Stimulated activated effector memory CD8-positive, alpha-beta T cell treated with anti-CD3 and anti-CD28 coated beads, Interleukin-12 subunit alpha, Interleukin-12 subunit beta, amount 100 ng/mL, for 72 hours (primary cell): ENCODE data around the gene NDUFB4.

ENCODE experiments used
- ATAC-seq: fragments of 150-1000 bp; cut with Tn5 transposase; 2 replicates; pipeline ENCODE4 v1.10.0; 2021
- DNase-seq, 2 donors: peaks; one replicate each; pipeline ENCODE4 v3.0.0; 2021 to 2022; ENCODE audit warnings: low spot score in 2 of 2
- H3K27ac Mint-ChIP-seq: one replicate; pipeline ENCODE4 v1.8.0; 2022; ENCODE audit warnings: mild to moderate bottlenecking, mixed read lengths
- H3K36me3 Mint-ChIP-seq: one replicate; pipeline ENCODE4 v1.8.0; 2022; ENCODE audit warnings: mild to moderate bottlenecking, mixed read lengths
- H3K4me1 Mint-ChIP-seq: one replicate; pipeline ENCODE4 v1.8.0; 2022; ENCODE audit warnings: mixed read lengths
- H3K4me3 Mint-ChIP-seq: one replicate; pipeline ENCODE4 v1.8.0; 2022; ENCODE audit warnings: mild to moderate bottlenecking, mixed read lengths
- H3K9me3 Mint-ChIP-seq: one replicate; pipeline ENCODE4 v1.8.0; 2022; ENCODE audit warnings: mixed read lengths

NDUFB4 gene

DNA sequence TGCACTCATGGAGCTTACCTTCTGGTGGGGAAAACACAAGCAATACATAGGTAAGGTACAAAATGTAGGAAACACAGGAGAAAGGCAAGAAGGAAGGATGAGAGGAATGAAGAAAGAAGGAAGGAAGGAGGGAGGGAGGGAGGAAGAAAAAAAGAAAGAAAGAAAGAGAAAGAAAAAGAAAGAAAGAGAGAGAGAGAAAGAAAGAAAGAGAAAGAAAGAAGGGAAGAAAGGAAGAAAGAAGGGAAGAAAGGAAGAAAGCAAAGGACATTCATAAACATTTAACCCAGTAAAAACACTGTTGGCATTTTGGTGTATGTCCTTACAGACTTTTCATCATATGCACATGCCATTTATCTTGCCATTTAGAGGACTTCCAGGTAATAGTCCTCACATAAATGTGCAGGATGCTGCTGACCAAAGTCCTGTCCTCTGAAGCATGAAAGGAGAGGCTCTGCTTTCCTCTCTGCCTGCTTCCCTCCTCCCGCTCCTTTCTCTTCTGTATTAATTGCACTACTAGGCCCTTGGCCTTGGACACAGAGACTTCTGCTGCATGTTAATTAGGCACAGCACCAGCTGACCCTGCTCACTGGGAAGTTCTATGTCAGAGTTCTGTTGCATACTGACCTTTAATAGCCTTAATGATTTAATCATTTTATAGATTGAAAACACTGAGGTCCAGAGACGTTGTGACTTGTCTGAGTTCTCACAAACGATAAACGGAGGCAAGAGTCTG is 29.7 kb upstream of the NDUFB4 start:
- H3K4me3 Mint-ChIP-seq, result no peak overlapping the region
- ATAC-seq (no peak), DNase-seq (no peak)
- H3K4me1 Mint-ChIP-seq, result no peaks in the 10 kb centered on the region
- no peaks in the 10 kb centered on the region for H3K9me3 Mint-ChIP-seq
- H3K36me3 Mint-ChIP-seq, result no peaks in the 10 kb centered on the region
- H3K27ac Mint-ChIP-seq, result no peak overlapping the region

DNA sequence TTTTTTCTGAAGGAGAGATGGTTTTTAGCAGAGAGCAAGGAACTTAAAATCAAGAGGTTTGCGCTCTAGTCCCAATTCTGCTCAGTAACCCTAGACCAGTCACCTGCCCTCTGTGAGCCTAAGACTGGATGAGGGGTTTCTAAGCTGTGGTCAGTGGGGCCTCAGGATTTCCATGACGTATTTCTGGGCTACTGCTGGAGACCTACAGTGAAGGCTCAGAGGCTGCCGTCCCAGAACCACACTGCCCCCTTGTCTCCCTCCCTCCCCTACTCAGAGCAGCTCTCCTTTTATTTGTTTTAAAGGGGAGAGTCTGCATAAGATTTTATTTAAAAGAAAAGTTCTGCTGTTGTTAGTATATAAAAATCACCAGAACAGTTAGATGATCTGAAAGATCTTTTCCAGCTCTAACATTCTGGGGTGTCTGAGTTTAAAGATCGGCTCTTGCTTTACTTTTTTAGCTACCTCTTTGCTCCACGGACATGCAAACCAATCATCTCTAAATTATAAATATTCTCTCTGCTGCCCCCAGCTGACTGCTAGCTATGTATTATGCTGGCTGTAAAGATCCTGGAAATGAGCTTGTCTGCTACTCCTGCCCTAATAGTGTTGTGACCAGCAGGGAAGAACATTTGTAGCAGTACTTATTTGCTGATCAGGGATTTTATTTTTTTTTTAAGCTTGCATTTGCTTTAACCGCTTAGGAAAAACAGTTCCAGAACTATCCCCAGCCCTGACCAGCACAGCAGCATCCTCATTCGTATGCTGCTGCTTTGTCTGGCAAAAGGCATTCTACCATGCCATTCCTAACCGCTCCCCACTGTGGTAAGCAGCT is 28.6 kb upstream of the NDUFB4 start:
- DNase-seq, result no peak
- ATAC-seq, result peak; percentile 46

DNA sequence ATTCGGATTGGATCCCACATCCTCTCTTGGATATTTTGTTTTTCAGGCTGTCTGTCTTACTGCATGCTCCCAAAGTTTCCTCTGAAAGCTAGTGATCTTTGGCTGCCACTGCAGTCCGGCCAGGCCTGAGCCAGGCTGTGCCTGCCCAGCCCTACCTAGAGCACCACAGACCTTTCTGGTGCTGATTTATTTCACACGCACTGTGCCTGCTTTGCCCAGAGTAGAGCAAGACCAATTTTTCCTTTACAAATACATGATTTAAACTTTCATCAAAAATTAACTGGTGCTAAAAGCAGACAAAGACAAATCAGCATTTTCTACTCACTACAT is 28.0 kb upstream of the NDUFB4 start:
- H3K4me3 Mint-ChIP-seq, result no peak overlapping the region
- DNase-seq, result no peak
- no peaks in the 10 kb centered on the region for H3K9me3 Mint-ChIP-seq

More for the DNA sequence above, 28.6 kb upstream of the NDUFB4 start:
- H3K4me1 Mint-ChIP-seq, result no peaks in the 10 kb centered on the region
- H3K4me3 Mint-ChIP-seq, result no peak overlapping the region
- no peak overlapping the region for H3K27ac Mint-ChIP-seq
- H3K9me3 Mint-ChIP-seq, result no peaks in the 10 kb centered on the region
- H3K36me3 Mint-ChIP-seq, result no peaks in the 10 kb centered on the region

DNA sequence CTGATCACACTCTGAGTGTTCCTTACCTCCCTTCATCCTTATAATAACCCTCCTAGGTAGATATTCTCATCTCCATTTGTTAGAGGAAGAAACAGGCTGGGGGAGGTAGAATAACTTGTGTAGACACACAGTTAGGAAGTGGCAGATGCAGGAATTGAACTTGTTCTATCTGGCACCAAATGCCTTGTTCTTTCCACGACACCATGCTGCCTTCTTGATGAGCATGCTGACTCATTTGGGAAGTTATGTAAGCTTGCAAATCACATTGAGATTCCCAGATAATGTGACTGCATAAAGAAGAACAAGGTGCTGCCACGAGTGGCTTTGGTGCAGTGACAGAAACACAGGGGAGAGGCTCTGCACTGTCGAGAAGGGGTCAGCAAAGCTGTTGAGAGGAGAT is 27.5 kb upstream of the NDUFB4 start:
- Mint-ChIP-seq H3K36me3 (no peaks in the 10 kb centered on the region), H3K27ac (no peak overlapping the region), H3K4me1 (no peaks in the 10 kb centered on the region), H3K9me3 (no peaks in the 10 kb centered on the region), H3K4me3 (no peak overlapping the region)
- DNase-seq (no peak), ATAC-seq (no peak)

More for the DNA sequence above, 28.0 kb upstream of the NDUFB4 start:
- no peaks in the 10 kb centered on the region for H3K4me1 Mint-ChIP-seq
- no peaks in the 10 kb centered on the region for H3K36me3 Mint-ChIP-seq
- no peak overlapping the region for H3K27ac Mint-ChIP-seq
- ATAC-seq, result no peak

DNA sequence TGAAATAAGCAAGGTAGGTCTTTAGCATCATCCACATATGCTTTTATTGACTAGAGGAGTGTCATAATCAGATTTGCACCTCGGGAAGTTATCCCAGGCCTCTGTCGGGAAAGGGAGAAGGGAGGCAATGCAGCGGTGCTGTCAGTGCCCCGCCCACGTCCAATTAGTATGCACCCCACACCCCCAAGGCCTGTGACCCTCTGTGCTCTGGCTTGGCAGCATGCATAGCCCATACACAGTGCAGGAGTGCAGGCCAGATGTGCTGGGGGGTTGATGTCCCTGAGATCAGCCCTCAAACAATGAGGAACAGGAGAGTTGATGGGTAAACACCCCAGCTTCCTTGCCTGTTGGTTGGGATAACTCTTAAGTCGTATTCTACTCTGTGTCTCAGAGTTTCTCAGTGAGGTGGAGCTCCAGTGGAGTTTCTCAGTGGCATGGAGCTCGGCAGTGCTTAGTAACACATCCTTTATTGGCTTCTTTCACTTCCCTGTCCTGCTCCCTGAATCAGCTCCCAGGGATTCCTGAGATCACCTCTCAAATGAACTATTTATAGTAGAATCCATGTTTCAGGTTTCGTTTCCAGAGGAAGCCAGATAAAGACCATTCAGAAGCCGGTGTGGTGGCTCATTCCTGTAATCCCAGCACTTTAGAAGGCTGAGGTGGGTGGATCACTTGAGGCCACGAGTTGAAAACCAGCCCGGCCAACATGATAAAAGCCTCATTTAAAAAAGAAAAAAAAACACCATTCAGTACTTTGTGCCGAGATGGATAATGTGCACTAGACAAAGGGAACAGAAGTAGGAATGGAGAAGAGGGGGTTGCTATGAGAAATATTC is 26.7 kb upstream of the NDUFB4 start:
- H3K4me3 Mint-ChIP-seq, result no peak overlapping the region
- H3K36me3 Mint-ChIP-seq, result no peaks in the 10 kb centered on the region
- no peak overlapping the region for H3K27ac Mint-ChIP-seq
- no peak for DNase-seq
- H3K9me3 Mint-ChIP-seq, result no peaks in the 10 kb centered on the region
- ATAC-seq, result no peak
- no peaks in the 10 kb centered on the region for H3K4me1 Mint-ChIP-seq

DNA sequence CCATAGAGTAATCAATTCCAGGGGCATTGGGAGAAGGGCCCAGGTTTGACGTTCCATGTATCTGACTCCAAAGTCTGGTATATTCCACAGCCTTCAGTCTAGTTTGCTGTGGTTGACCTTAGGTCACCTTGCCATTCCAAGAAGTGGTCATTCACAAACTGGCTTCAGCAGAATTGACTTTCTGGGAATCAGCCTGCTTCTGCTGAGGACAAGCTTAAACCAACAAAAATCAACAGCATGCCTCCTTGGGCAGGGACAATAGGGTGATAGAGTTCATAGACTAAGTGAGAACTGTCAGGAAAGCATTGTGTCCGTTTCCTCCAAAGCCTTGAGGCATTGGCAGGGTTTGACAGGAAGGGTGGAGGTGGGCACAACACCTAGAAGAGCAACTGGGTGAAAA is 24.1 kb upstream of the NDUFB4 start:
- H3K36me3 Mint-ChIP-seq, result no peaks in the 10 kb centered on the region

DNA sequence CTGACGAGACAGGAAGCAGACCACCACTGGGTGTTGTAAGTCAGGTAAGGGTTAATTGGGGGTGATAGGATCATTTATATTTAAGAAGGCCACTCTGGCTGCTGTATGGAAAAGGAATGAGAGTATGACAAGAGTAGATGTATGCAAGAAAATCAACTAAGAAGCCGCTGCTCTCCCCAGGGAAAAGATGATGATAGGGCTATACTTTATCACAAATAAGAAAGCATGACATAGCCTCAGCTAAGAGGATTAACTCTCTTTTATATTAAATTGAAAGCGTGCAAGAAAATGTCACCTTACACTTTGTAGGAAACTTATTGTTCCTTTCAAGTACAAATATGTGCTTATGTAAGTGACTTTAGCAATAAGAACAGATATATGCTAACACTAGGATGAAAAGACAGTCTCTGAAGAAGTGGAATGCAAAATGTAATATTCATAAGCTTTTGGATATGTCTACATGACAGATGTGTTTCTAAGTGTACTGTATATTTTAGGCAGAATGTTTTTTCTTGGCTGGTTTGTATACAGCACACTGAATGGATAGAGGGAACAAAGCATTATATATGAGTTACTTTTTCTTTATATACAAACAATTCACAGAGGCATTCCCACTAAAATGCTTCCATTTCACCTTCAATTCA is 8.7 kb upstream of the NDUFB4 start:
- Mint-ChIP-seq H3K4me1 (no peaks in the 10 kb centered on the region), H3K9me3 (no peaks in the 10 kb centered on the region), H3K4me3 (no peak overlapping the region), H3K36me3 (no peaks in the 10 kb centered on the region), H3K27ac (no peak overlapping the region)
- DNase-seq (no peak), ATAC-seq (no peak)

More for the DNA sequence above, 24.1 kb upstream of the NDUFB4 start:
- no peak for DNase-seq
- H3K9me3 Mint-ChIP-seq, result no peaks in the 10 kb centered on the region
- H3K4me3 Mint-ChIP-seq, result no peak overlapping the region
- no peak for ATAC-seq
- H3K27ac Mint-ChIP-seq, result no peak overlapping the region
- H3K4me1 Mint-ChIP-seq, result no peaks in the 10 kb centered on the region

DNA sequence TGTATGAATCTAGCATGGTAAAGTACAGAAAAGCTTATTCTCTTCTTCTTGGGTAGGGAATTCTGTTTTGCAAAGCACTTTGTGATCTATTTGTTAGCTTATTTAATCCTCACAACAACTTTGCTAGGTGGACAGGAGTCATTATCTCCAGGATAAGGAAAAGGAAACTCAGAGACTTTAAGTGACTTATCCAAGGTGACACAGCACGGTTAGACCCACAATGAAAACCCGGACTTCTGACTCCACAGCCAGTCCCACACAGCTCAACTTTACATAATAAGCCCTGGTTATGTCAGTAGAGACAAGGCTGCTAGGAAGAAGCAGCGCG is 384 bp upstream of the NDUFB4 start:
- H3K4me1 Mint-ChIP-seq, result peaks cover 7% of the 10 kb centered on the region
- no peaks in the 10 kb centered on the region for H3K9me3 Mint-ChIP-seq
- no peak for DNase-seq
- peaks cover 12% of the 10 kb centered on the region for H3K36me3 Mint-ChIP-seq
- H3K27ac Mint-ChIP-seq, result no peak overlapping the region
- ATAC-seq, result no peak
- no peak overlapping the region for H3K4me3 Mint-ChIP-seq

DNA sequence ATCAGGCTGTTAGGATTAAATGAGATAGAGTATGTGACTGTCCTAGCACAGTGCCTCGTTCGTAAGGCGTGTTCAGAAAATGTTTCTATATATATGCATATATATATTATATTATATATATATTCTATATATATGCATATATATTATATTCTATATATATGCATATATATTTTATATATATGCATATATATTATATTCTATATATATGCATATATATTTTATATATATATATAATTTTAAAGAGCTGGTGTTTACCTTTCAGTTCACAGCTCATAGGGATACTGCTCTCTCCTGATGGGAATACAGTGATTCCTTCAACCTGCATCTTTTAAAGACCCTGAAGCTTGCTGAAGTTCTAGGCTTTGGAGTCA is 702 bp downstream of the NDUFB4 start:
- DNase-seq, result no peak
- no peak for ATAC-seq
- H3K4me3 Mint-ChIP-seq, result no peak overlapping the region
- H3K4me1 Mint-ChIP-seq, result peaks cover 7% of the 10 kb centered on the region
- peaks cover 12% of the 10 kb centered on the region for H3K36me3 Mint-ChIP-seq
- H3K9me3 Mint-ChIP-seq, result no peaks in the 10 kb centered on the region
- H3K27ac Mint-ChIP-seq, result no peak overlapping the region

DNA sequence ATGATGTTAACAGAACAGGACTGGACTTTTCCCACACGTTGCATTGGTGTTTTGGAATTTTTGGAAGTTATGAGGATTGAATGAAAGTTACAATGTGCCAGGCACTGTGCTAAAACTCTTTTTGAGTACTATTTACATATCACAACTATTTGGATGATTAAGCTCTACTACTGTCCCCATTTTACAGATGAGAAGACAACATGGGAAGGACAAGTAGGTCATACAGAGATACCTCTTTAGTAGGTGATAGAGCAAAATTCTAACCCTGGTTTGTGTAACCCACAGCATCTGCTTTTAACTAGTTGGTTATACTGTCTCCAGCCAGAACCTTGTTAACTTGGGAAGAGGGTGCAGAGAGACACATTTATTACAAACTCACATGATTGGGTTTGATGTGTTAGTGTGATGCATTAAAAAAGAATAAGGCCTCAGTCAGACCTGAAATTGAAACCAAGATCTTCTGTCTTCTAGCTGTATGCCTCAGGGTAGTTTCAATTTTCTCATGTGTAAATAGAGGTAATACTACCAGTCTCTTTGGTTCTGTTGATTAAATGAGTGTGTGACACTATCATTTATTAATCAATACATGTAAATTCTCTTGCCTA is 1.4 kb downstream of the NDUFB4 start:
- ATAC-seq (peak; percentile 27), DNase-seq (no peak)
- peaks cover 12% of the 10 kb centered on the region for H3K36me3 Mint-ChIP-seq
- no peaks in the 10 kb centered on the region for H3K9me3 Mint-ChIP-seq
- no peak overlapping the region for H3K27ac Mint-ChIP-seq
- H3K4me1 Mint-ChIP-seq, result peaks cover 7% of the 10 kb centered on the region
- H3K4me3 Mint-ChIP-seq, result no peak overlapping the region

DNA sequence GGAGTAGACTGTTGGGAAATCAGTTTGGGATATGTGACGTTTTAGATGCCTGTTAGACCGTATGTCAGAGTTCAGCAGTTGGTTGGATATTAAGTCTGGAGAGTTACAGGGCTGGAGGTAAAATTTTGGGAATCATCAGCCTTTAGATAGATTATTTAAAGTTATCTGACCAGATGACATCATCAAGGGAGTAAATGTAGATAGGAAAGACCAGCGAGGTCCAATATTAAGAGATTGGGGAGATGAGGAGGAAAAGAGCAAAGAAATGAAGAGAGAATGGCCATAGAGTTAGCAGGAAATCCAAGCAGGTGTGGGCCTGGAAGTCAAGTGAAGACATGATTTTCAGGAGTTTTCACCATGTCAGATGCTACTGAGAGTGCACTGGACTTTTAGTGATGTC is 3.1 kb downstream of the NDUFB4 start:
- Mint-ChIP-seq H3K27ac (no peak overlapping the region), H3K4me3 (no peak overlapping the region), H3K36me3 (peaks cover 12% of the 10 kb centered on the region), H3K4me1 (peaks cover 7% of the 10 kb centered on the region), H3K9me3 (no peaks in the 10 kb centered on the region)
- DNase-seq (no peak), ATAC-seq (no peak)

DNA sequence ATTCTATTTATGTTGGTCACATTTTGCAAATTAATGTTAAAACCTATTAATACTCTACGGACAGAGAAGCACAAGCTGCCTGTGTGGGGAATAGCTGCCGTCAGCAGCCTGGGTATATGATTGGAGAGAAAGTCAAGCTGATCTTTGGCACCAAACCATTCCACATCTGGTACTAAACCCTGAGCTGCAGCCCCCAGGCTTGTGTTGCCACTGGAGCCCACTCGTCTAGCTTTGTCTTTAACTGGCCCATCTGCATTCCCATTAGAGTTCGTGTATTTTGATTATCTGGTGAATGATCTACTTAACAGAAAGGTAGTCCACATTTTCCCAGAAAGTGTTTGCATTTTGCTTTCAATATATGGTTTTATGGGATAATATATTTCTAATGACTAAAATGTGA is 5.4 kb downstream of the NDUFB4 start:
- no peak for DNase-seq
- ATAC-seq, result no peak
- Mint-ChIP-seq H3K36me3 (peaks cover 2% of the 10 kb centered on the region), H3K27ac (peak overlapping the region; percentile 35), H3K4me1 (no peaks in the 10 kb centered on the region), H3K9me3 (no peaks in the 10 kb centered on the region), H3K4me3 (no peak overlapping the region)

DNA sequence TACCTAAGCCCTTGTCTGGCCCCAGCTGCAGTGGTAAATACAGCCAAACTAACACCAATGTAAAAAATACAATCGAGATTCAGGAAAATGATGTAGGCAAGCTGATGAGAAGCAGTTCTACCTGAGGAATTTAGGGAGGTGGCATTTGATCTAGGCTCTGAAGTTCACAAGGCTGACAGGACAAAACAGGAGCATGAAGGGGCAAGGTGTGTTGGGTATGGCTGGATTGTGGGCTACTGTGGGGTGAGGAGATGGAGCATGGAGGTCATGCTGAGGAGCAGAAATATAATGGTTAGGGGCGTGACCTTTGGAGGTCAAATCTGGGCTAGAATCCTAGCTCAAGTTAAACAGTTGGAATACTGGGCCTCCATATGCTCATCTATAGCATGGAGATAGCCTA is 6.5 kb downstream of the NDUFB4 start:
- no peaks in the 10 kb centered on the region for H3K4me1 Mint-ChIP-seq
- H3K9me3 Mint-ChIP-seq, result no peaks in the 10 kb centered on the region
- no peak for ATAC-seq
- H3K4me3 Mint-ChIP-seq, result no peak overlapping the region
- H3K36me3 Mint-ChIP-seq, result no peaks in the 10 kb centered on the region
- H3K27ac Mint-ChIP-seq, result no peak overlapping the region
- no peak for DNase-seq

DNA sequence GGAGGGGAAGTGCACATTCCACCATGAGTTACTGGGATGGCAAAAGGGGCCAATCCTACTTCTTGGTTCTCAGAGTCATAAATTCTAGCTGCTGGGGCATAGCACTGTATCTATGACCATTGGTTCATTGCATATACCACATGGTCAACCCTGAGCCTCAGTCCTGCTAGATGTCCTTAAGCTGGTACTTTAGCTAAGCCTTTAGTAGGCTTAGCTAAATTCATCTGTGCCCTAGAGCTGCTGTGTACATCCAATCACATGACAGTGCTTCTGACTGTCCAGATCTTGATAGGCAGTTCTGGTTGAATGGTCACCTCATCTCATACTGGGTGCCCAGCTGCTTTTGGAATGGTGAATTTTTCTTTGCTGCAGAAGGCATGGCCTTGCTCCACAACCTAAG is 8.2 kb downstream of the NDUFB4 start:
- Mint-ChIP-seq H3K27ac (no peak overlapping the region), H3K9me3 (no peaks in the 10 kb centered on the region), H3K4me3 (no peak overlapping the region), H3K4me1 (no peaks in the 10 kb centered on the region), H3K36me3 (no peaks in the 10 kb centered on the region)
- ATAC-seq (peak; percentile 26), DNase-seq (no peak)

DNA sequence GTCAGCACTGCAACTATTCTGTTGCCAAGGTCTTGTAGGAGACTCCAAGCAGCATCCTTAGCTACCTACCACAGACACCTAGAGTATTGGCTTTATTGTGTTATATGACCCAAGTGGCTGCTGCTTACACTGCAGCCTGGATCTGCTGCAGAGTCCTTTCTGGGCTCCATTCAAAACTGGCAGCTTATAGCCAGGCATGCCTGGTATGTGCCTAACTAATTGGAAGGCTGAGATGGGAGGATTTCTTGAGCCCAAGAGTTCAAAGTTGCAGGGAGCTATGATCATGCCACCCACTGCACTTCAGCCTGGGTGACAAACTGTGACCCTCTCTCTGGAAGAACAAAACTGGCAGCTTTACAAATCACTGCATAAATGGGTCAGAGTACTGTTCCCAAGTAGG is 8.6 kb downstream of the NDUFB4 start:
- no peak for DNase-seq
- Mint-ChIP-seq H3K27ac (no peak overlapping the region), H3K36me3 (no peaks in the 10 kb centered on the region), H3K4me1 (no peaks in the 10 kb centered on the region), H3K4me3 (no peak overlapping the region), H3K9me3 (no peaks in the 10 kb centered on the region)
- ATAC-seq, result peak; percentile 28
